Small intestine (tissue), 7 donors: ENCODE measurements around the gene ARTN. TPM values are rescaled to one million over a fixed set of nuclear protein-coding genes. Genes with fewer than 3 reads are reported as not detected.
A peak's percentile ranks its signal among the peaks of the same experiment; 100 is the strongest.

ENCODE experiments used
- DNase-seq, 2 donors: peaks; one replicate each; pipeline versions ENCODE4 v3.0.0 to v3.0.0-alpha.2; 2013
- FAIRE-seq: peaks from 2 replicates; lab custom pipeline; 2012; peaks lifted over from hg19 to GRCh38; lab: Jason Lieb, UNC
- H3K27ac ChIP-seq, 3 donors: one replicate each; pipeline ENCODE4 v1.5.1; 2013; ENCODE audit warnings: low read length in 2 of 3, mild to moderate bottlenecking in 2 of 3, control low read depth in 1 of 3, inconsistent platforms in 1 of 3, low read depth in 1 of 3, moderate library complexity in 1 of 3
- H3K27me3 ChIP-seq, 3 donors: one replicate each; pipeline ENCODE4 v1.6.1; 2013; ENCODE audit warnings: low read length in 3 of 3, inconsistent platforms in 1 of 3; ENCODE audit not compliant: control insufficient read depth in 3 of 3, insufficient read depth in 3 of 3
- H3K36me3 ChIP-seq, 3 donors: one replicate each; pipeline ENCODE4 v1.6.1; 2013; ENCODE audit warnings: low read length in 3 of 3, inconsistent platforms in 1 of 3, low read depth in 1 of 3, mild to moderate bottlenecking in 1 of 3, moderate library complexity in 1 of 3; ENCODE audit not compliant: control insufficient read depth in 3 of 3, insufficient read depth in 2 of 3
- H3K4me1 ChIP-seq, 3 donors: one replicate each; pipeline ENCODE4 v1.6.1; 2013; ENCODE audit warnings: low read length in 2 of 3, inconsistent platforms in 1 of 3, low read depth in 1 of 3, mild to moderate bottlenecking in 1 of 3, moderate library complexity in 1 of 3; ENCODE audit not compliant: control insufficient read depth in 3 of 3, insufficient read depth in 2 of 3
- H3K4me3 ChIP-seq, 3 donors: one replicate each; pipeline ENCODE4 v1.5.1; 2013; ENCODE audit warnings: low read length in 3 of 3, control low read depth in 1 of 3, inconsistent platforms in 1 of 3, low read depth in 1 of 3, mild to moderate bottlenecking in 1 of 3, moderate library complexity in 1 of 3
- H3K9me3 ChIP-seq, 2 donors: one replicate each; pipeline ENCODE4 v1.6.1; 2013; ENCODE audit warnings: low read depth in 1 of 2, low read length in 1 of 2; ENCODE audit not compliant: control insufficient read depth in 2 of 2, insufficient read depth in 1 of 2
- WGBS, 3 donors: extraction: QIAGEN DNeasy Blood & Tissue Kit; methylation state at CpG; one replicate each; pipeline ENCODE4 v1.1.7; 2013; 5-methylcytosine and 5-hydroxymethylcytosine counted together
- polyA plus RNA-seq, 4 donors: library from polyadenylated mRNA; stranded (reverse) in 3 of 4; unstranded in 1 of 4; fragments of 200-250 nt in 3 of 4; fragments of 120-200 nt in 1 of 4; gene quantifications; one replicate each; pipeline versions ENCODE4 v1.2.1 to v1.2.3, GENCODE V29; 2013
- donor health status: healthy with polysubstance abuse.
- donor health status: control.
- donor health status: control.
- donor health status: Bipolar disorder and iron deficiency.
- donor health status: healthy.

Gene ARTN
- polyA plus RNA-seq, 4 donors: 0.81 to 1.2 (median 0.83) TPM; not detected in 1

DNA sequence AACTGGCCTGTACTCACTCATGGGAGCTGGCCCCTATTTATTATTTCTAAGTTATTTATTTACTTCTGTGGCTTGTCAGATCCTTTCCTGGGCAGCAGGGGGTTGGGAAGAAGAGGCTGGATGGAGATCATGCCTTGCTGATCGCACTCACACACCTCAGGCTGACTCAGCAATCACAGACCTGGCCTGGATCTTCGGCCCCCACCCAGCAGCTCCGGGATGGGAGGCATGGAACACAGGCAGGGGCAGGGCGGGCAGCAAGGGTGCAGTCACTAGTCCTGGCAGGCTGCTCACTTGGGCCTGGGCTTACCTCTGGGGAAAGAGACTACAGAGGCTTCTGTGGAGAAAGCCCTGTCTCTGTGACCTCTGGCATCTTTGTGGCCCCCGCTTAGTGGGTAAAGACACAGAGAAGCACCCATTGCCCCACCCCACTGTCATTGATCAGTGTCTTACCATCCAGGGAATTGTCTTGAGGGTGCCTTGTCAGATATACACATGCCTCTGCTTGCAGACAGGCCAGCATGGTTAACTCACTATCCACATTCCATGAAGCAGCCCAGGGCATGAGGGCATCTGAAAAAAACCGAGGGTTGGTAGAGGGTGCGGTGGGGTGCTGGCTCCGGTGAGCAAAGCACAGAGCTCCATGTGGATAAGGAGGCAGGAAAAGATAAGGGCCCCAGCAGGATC is 3.7 kb downstream of the ARTN start:
- Histone ChIP-seq H3K4me3 (no peak overlapping the region), H3K27ac (no peak overlapping the region), H3K4me1 (peaks cover 0 to 34% (median 5%) of the 10 kb centered on the region in 3 donors), H3K9me3 (no peaks in the 10 kb centered on the region), H3K36me3 (peaks cover 0 to 5% (median 0%) of the 10 kb centered on the region in 3 donors), H3K27me3 (peaks cover 0 to 21% (median 5%) of the 10 kb centered on the region in 3 donors)
- FAIRE-seq (no peak), DNase-seq (no peak)
- 74 to 86% (median 80%) methylated on average over 8 of the region's 8 CpGs for WGBS, 3 donors

DNA sequence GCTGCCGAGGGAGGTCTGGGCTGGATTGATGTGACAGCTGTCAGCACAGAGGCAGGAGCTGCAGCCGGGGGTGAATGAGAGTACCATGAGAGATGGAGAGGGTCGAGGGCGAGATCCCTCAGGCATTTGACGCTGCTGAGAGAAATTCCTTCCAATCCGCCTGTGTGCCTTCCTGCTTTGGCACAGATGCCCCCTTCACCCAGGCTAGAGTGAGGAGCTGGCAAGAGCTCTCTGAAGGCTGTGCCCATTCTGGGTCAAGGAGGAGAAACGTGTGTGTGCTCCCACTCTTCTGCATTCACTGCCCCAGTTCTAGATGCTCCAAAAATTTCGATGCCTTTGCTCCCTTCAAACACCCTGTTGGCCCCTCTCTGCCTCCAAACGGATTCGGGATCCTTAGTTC is 4.8 kb downstream of the ARTN start:
- WGBS, 3 donors: 84 to 95% (median 94%) methylated on average over 10 of the region's 10 CpGs
- no peak for FAIRE-seq
- peaks cover 0 to 5% (median 0%) of the 10 kb centered on the region in 3 donors for H3K36me3 ChIP-seq

DNA sequence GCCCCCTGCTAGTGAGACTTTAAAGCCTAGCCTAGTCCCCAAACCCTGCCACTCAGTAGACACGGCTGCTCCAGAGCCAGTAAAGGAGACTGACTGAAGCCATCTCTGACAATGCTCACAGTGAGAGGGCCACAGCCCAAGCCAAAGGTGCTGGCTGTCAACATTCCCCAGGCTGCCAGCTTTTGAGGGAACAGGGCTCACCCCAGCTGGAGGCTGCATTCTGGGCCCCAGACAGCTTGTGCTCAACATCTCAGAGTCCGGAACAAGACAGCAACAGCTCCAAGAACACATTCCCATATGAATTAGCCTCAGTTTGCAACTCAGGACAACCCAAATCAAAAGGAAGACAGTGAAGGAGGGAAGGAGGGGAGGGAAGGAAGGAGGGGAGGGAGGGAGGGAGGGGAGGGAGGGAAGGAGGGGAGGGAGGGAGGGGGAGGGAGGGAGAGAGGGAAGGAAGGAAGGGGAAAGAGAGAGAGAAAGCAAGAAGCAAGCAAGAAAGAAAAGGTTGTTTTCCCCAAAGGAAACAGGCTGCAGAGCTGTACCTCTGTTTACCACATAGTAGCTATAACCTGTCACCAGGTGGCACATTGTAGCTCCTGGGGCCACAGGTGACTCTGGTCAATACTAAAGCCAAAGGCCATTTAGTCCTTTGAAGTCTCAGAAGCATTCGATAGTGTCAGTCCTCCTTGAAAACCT is 5.4 kb downstream of the ARTN start:
- H3K4me3 ChIP-seq: no peak overlapping the region
- H3K27ac ChIP-seq: no peak overlapping the region
- peaks cover 0 to 23% (median 2%) of the 10 kb centered on the region in 3 donors for H3K4me1 ChIP-seq
- WGBS, 3 donors: 79 to 93% (median 90%) methylated on average over 3 of the region's 3 CpGs
- peaks cover 0 to 5% (median 2%) of the 10 kb centered on the region in 3 donors for H3K36me3 ChIP-seq
- FAIRE-seq (no peak), DNase-seq (no peak)
- H3K27me3 ChIP-seq: peaks cover 0 to 8% (median under 1%) of the 10 kb centered on the region in 3 donors
- no peaks in the 10 kb centered on the region for H3K9me3 ChIP-seq

More for the DNA sequence above, 4.8 kb downstream of the ARTN start:
- peaks cover 0 to 28% (median 3%) of the 10 kb centered on the region in 3 donors for H3K4me1 ChIP-seq
- H3K9me3 ChIP-seq: no peaks in the 10 kb centered on the region
- no peak overlapping the region for H3K27ac ChIP-seq
- no peak overlapping the region for H3K4me3 ChIP-seq
- DNase-seq: no peak
- peaks cover 0 to 14% (median 5%) of the 10 kb centered on the region in 3 donors for H3K27me3 ChIP-seq

DNA sequence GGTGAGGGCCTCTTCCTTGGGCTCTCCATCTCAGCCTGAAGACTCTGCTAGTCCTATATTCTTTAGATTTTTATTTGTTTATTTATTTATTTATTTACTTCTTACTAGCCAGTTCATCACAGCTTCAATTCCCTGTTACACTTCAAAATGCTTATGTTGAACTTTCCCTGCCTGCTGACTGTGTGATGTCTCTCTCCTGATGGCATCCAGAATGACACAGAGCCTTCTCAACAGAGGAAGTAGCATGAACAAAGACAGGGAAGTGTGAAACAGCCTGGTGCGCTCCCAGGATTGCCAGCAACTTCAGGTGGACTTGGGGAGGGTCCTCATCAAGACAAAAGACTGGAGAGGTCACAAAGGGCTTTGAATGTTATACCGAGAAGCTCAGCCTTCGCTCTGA is 8.8 kb downstream of the ARTN start:
- H3K4me1 ChIP-seq: peaks cover 0 to 5% (median 2%) of the 10 kb centered on the region in 3 donors
- peaks cover 0 to 2% (median 2%) of the 10 kb centered on the region in 3 donors for H3K36me3 ChIP-seq
- no peaks in the 10 kb centered on the region for H3K9me3 ChIP-seq
- DNase-seq (no peak), FAIRE-seq (no peak)
- no peak overlapping the region for H3K4me3 ChIP-seq
- 89 to 97% (median 97%) methylated on average over 3 of the region's 3 CpGs for WGBS, 3 donors
- no peak overlapping the region for H3K27ac ChIP-seq
- H3K27me3 ChIP-seq: no peaks in the 10 kb centered on the region

DNA sequence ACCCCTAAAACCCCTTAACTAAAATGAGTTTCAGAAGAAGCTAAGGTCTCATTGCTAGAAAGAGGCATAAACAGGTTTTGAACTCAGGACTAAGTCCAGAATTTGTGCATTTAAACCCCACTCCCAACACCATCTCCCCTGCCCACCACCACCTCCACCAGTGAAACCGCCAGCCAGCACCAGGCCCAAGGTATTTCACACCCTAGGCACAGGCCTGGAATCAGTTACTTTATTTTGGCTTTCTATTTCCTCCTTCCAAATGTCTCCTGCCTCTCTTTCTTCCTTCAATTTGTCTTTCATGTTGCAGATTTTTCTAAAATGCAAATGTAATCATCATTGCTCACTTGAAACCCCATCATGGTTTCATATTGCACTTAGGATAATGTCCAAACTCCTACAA is 11.3 kb downstream of the ARTN start:
- 87 to 100% (median 96%) methylated on average over 1 of the region's 1 CpG for WGBS, 3 donors
- no peak overlapping the region for H3K27ac ChIP-seq
- no peak overlapping the region for H3K4me3 ChIP-seq
- H3K4me1 ChIP-seq: peaks cover 0 to 19% (median 4%) of the 10 kb centered on the region in 3 donors
- H3K27me3 ChIP-seq: no peaks in the 10 kb centered on the region
- no peak for DNase-seq
- no peak for FAIRE-seq
- H3K36me3 ChIP-seq: peaks cover 0 to 11% (median 2%) of the 10 kb centered on the region in 3 donors
- H3K9me3 ChIP-seq: no peaks in the 10 kb centered on the region

DNA sequence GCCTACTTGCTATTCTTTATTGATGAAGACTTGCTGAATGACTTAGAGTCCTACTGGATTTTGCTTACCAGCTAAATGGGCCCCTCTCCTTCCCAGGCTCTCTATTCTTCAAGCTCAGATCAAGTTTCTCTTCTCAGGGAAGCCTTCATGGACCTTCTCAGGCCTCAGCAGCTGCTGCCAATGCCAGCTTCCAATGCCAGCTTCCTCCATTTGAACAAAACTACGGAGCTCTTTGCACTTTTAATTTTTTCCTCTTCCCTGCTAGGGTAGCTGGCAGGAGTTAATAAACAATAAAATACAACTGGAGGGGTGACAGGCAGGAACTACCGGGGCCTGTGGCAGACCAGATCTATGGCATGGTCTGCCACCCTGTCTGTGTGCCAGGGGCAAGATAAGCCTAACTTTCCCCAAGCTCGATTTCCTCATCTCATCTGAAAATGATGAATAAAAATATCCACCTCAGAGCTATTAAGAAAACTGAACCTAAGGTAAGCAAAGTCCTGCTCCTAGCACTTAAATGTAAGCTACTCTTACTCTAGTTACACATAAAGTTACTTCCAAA is 12.2 kb downstream of the ARTN start:
- FAIRE-seq: no peak
- no peak for DNase-seq
- Histone ChIP-seq H3K27me3 (no peaks in the 10 kb centered on the region), H3K27ac (peak overlapping the region in 2 of 3 donors; percentile 29 to 99), H3K36me3 (peaks cover 0 to 13% (median 2%) of the 10 kb centered on the region in 3 donors), H3K4me3 (peak overlapping the region in 2 of 3 donors; percentile 81), H3K4me1 (peaks cover 0 to 19% (median 4%) of the 10 kb centered on the region in 3 donors), H3K9me3 (no peaks in the 10 kb centered on the region)
- whole genome bisulfite sequencing, 3 donors: 0 to 7% (median 3%) methylated on average over 3 of the region's 3 CpGs

DNA sequence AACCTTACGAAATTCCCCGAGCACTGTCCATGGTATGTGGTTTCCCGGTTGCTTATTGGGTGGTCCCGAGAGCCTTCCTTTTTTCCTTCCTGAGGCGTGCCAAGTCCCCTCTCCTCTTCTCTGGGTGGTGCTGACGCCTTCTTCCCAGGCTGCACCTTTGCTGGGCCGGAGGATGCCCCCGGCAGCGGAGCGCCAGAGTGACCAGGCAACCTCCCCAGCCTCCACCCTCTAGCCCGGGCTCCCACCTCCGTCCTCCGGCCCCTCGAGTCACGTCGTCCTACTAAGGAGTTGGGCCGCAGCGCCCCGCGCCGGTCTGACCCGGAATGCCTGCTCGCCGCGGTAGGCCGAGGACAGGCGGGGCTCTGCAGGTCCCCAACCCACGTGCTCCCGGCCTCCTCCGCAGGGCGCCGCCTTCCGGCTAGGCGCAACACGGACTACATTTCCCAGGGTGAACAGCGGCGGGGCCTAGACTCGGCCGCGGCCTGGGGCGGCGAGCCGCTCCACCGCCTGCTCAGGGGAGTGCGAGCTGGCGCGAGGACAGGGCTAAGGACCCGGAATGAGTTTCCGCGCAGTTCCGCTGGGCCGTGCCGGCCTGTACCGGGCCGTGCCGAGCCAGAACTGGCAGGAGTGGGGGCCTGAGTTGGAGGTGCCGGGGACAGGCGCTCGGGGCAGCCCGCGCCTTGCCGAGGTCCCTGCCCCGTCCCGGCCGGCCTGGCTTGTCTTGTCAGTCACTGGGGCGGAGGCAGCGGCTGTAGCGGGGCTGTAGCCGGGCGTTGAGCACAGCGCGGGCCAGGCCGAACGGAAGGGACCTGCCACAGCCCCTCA is 12.8 kb downstream of the ARTN start, which contains the start of gene IPO13:
IPO13 (plus strand) TSS at position 715 of the 825 bp plus-strand sequence. CDS start 651 bp downstream, outside the sequence.
- Histone ChIP-seq H3K27me3 (no peaks in the 10 kb centered on the region), H3K9me3 (no peaks in the 10 kb centered on the region), H3K4me3 (peak within 1 kb of the TSS; percentile 55 to 81 (median 81)), H3K36me3 (peaks cover 0 to 17% (median 2%) of the 10 kb centered on the region in 3 donors), H3K27ac (peak within 1 kb of the TSS; percentile 73 to 99 (median 86)), H3K4me1 (peaks cover 0 to 19% (median 4%) of the 10 kb centered on the region in 3 donors)
- FAIRE-seq (no peak), DNase-seq (peak; percentile 95 to 99)
- 0 to 1% (median 1%) methylated on average over 50 to 74 of the region's 74 CpGs for WGBS, 3 donors
